H1 (cell line): ENCODE measurements around the gene MDM1. TPM values are rescaled to one million over a fixed set of nuclear protein-coding genes. Genes with fewer than 3 reads are reported as not detected.

Experiments
- CTCF ChIA-PET: fragments of 300-600 bp; sonication (Branson Sonifier 250); formaldehyde crosslinking; loops from one replicate; lab custom pipeline; 2021; ENCODE audit not compliant: partially characterized antibody; lab: Charles Lee
- POLR2A ChIA-PET: fragments of 300-600 bp; sonication (Branson Sonifier 250); formaldehyde crosslinking; loops from one replicate; lab custom pipeline; 2021; ENCODE audit warnings: inconsistent platforms; ENCODE audit not compliant: partially characterized antibody; lab: Charles Lee
- DNase-seq, 2 experiments: peaks; one replicate each; pipeline versions ENCODE4 v3.0.0 to v3.0.0-alpha.2; 2010 to 2022; ENCODE audit warnings: low spot score in 2 of 2, low read depth in 1 of 2, mixed read lengths in 1 of 2
- FAIRE-seq: peaks from 2 replicates; lab custom pipeline; 2011; peaks lifted over from hg19 to GRCh38; lab: Jason Lieb, UNC
- H2AFZ ChIP-seq: 2 replicates; pipeline ENCODE4 v1.8.1; 2012; ENCODE audit warnings: low read length, inconsistent platforms
- H2AK5ac ChIP-seq: 2 replicates; pipeline ENCODE4 v1.6.1; 2013; ENCODE audit warnings: low read depth, low read length
- H2BK120ac ChIP-seq: replicated peaks from 2 replicates; pipeline ENCODE3; 2013; ENCODE audit warnings: low read depth, low read length, inconsistent platforms
- H2BK12ac ChIP-seq: 2 replicates; pipeline ENCODE4 v1.6.1; 2013; ENCODE audit warnings: low read depth, low read length
- H2BK15ac ChIP-seq: 2 replicates; pipeline ENCODE4 v1.6.1; 2013; ENCODE audit warnings: low read length
- H2BK20ac ChIP-seq: 2 replicates; pipeline ENCODE4 v1.6.1; 2013; ENCODE audit warnings: low read length
- H2BK5ac ChIP-seq: 2 replicates; pipeline ENCODE4 v1.6.1; 2013; ENCODE audit warnings: low read depth, low read length
- H3K14ac ChIP-seq: 2 replicates; pipeline ENCODE4 v1.6.1; 2013; ENCODE audit warnings: inconsistent platforms; ENCODE audit not compliant: insufficient read length
- H3K18ac ChIP-seq: 2 replicates; pipeline ENCODE4 v1.6.1; 2013; ENCODE audit warnings: low read length; ENCODE audit errors: extremely low read depth
- H3K23ac ChIP-seq: 2 replicates; pipeline ENCODE4 v1.6.1; 2013; ENCODE audit warnings: inconsistent platforms; ENCODE audit not compliant: insufficient read length
- H3K23me2 ChIP-seq: 2 replicates; pipeline ENCODE4 v1.6.1; 2013; ENCODE audit warnings: low read depth, low read length
- H3K27ac ChIP-seq: 2 replicates; pipeline ENCODE4 v1.6.1; 2011; ENCODE audit warnings: low read depth, low read length, inconsistent platforms
- H3K27me3 ChIP-seq, 4 experiments: replicated peaks in 1 of 4; 1 replicate in 1 of 4; 2 replicates in 3 of 4; pipeline versions ENCODE4 v1.6.1 to v1.8.1; 2011 to 2013; ENCODE audit warnings: low read length in 3 of 4, mild to moderate bottlenecking in 3 of 4, inconsistent platforms in 2 of 4, mixed read lengths in 2 of 4, moderate library complexity in 1 of 4; ENCODE audit not compliant: control insufficient read depth in 3 of 4, insufficient read depth in 3 of 4; ENCODE audit errors: extremely low read depth in 1 of 4
- H3K36me3 ChIP-seq, 4 experiments: 2 replicates each; pipeline versions ENCODE4 v1.6.1 to v1.8.1; 2011 to 2013; ENCODE audit warnings: mild to moderate bottlenecking in 4 of 4, low read length in 3 of 4, moderate library complexity in 2 of 4, control low read depth in 1 of 4, inconsistent platforms in 1 of 4; ENCODE audit not compliant: insufficient read depth in 4 of 4, control insufficient read depth in 2 of 4
- H3K4ac ChIP-seq: replicated peaks from 2 replicates; pipeline ENCODE3; 2013; ENCODE audit warnings: low read length, low read depth, mixed read lengths, inconsistent platforms; ENCODE audit not compliant: insufficient read length
- H3K4me1 ChIP-seq, 4 experiments: replicated peaks in 1 of 4; 1 replicate in 1 of 4; 2 replicates in 3 of 4; pipeline versions ENCODE4 v1.6.1 to v1.8.1; 2011 to 2013; ENCODE audit warnings: low read length in 3 of 4, inconsistent platforms in 2 of 4, mixed read lengths in 1 of 4; ENCODE audit not compliant: insufficient read depth in 4 of 4, control insufficient read depth in 3 of 4
- H3K4me2 ChIP-seq, 2 experiments: 2 replicates each; pipeline versions ENCODE4 v1.6.1 to v1.8.1; 2011 to 2013; ENCODE audit warnings: low read depth in 2 of 2, low read length in 2 of 2, control low read depth in 1 of 2, inconsistent platforms in 1 of 2, mild to moderate bottlenecking in 1 of 2; ENCODE audit not compliant: insufficient read depth in 1 of 2
- H3K4me3 ChIP-seq, 4 experiments: fragments of 200-600, 300-600 bp in 1 of 4; sonication (generic), shearing (Covaris generic), sonication (Bioruptor Twin) in 1 of 4; 2 replicates each; pipeline versions ENCODE4 v1.5.1 to v1.8.1; 2011 to 2016; ENCODE audit warnings: low read length in 4 of 4, low read depth in 3 of 4, control low read depth in 2 of 4, inconsistent platforms in 2 of 4, mild to moderate bottlenecking in 2 of 4, mixed read lengths in 1 of 4, moderate library complexity in 1 of 4; ENCODE audit not compliant: insufficient read depth in 2 of 4; ENCODE audit errors: extremely low read depth in 1 of 4
- H3K56ac ChIP-seq: replicated peaks from 2 replicates; pipeline ENCODE3; 2013; ENCODE audit warnings: low read depth, mild to moderate bottlenecking, mixed read lengths, low read length, inconsistent platforms; ENCODE audit not compliant: insufficient read length
- H3K79me1 ChIP-seq: 2 replicates; pipeline ENCODE4 v1.6.1; 2013; ENCODE audit warnings: low read depth, low read length, control low read depth
- H3K79me2 ChIP-seq, 2 experiments: 2 replicates each; pipeline versions ENCODE4 v1.6.1 to v1.8.1; 2012 to 2013; ENCODE audit warnings: low read length in 2 of 2, mild to moderate bottlenecking in 2 of 2, inconsistent platforms in 1 of 2; ENCODE audit not compliant: insufficient read depth in 2 of 2, control insufficient read depth in 1 of 2
- H3K9ac ChIP-seq, 4 experiments: replicated peaks in 1 of 4; 1 replicate in 1 of 4; 2 replicates in 3 of 4; pipeline versions ENCODE4 v1.6.1 to v1.8.1; 2011 to 2013; ENCODE audit warnings: low read depth in 3 of 4, low read length in 3 of 4, control low read depth in 2 of 4, mild to moderate bottlenecking in 2 of 4, moderate library complexity in 2 of 4, inconsistent platforms in 1 of 4; ENCODE audit errors: extremely low read depth in 1 of 4
- H3K9me3 ChIP-seq, 2 experiments: 2 replicates each; pipeline versions ENCODE4 v1.6.1 to v1.8.1; 2012 to 2013; ENCODE audit warnings: mild to moderate bottlenecking in 2 of 2, moderate library complexity in 2 of 2, control low read depth in 1 of 2, inconsistent platforms in 1 of 2, low read depth in 1 of 2, low read length in 1 of 2, mixed read lengths in 1 of 2; ENCODE audit not compliant: insufficient read depth in 2 of 2
- H4K20me1 ChIP-seq, 2 experiments: replicated peaks in 1 of 2; 2 replicates each; pipeline versions ENCODE3 to v1.8.1; 2011 to 2013; ENCODE audit warnings: inconsistent platforms in 2 of 2, low read length in 2 of 2, mild to moderate bottlenecking in 1 of 2; ENCODE audit not compliant: insufficient read depth in 2 of 2, control insufficient read depth in 1 of 2
- H4K5ac ChIP-seq: 2 replicates; pipeline ENCODE4 v1.6.1; 2013; ENCODE audit warnings: low read length, low read depth, mixed read lengths, inconsistent platforms; ENCODE audit not compliant: insufficient read length
- H4K8ac ChIP-seq: 2 replicates; pipeline ENCODE4 v1.8.0; 2013; ENCODE audit warnings: mild to moderate bottlenecking, moderate library complexity, low read length, inconsistent platforms; ENCODE audit not compliant: insufficient read depth; ENCODE audit errors: extremely low read depth
- H4K91ac ChIP-seq: replicated peaks from 2 replicates; pipeline ENCODE3; 2013; ENCODE audit warnings: low read length, mixed read lengths, inconsistent platforms; ENCODE audit not compliant: insufficient read length
- WGBS, 2 experiments: shearing (Covaris generic) in 1 of 2; methylation state at CpG; one replicate each; pipeline versions ENCODE4 v1.1.6 to v1.1.7; 2013 to 2015; ENCODE audit warnings: low lambda C conversion rate in 2 of 2, mixed read lengths in 2 of 2, inconsistent platforms in 1 of 2, low coverage in 1 of 2, missing lambda C conversion rate in 1 of 2; ENCODE audit not compliant: insufficient replicate concordance in 2 of 2, insufficient coverage in 1 of 2, insufficient read length in 1 of 2; ENCODE audit errors: extremely low coverage in 1 of 2, missing lambda C conversion rate in 1 of 2; 5-methylcytosine and 5-hydroxymethylcytosine counted together
- polyA plus RNA-seq, 7 experiments: library from polyadenylated mRNA; depleted of rRNA in 3 of 7; stranded (reverse) in 5 of 7; unstranded in 2 of 7; fragments of >200 nt in 5 of 7; fragments of 200-250 nt in 2 of 7; gene quantifications; 1 replicate in 5 of 7; 2 replicates in 1 of 7; 4 replicates in 1 of 7; pipeline versions ENCODE4 v1.2.1 to v1.2.3, GENCODE V29; 2011 to 2013; ENCODE audit warnings: missing spikeins in 2 of 7, mixed read lengths in 2 of 7
- total RNA-seq: library from RNA; stranded (reverse); fragmentation: NEBNext Ultra II Directional; extraction: Animal tissue kit (Norgen Biotek cat#: 25700); gene quantifications from 2 replicates; pipeline ENCODE4 v1.2.1, GENCODE V29; 2021

Gene MDM1
- total and polyA plus RNA-seq, 2 of the 8 experiments (the other 6 are each of a cell fraction or from before 2014, with no cell fraction given): 3.1 to 10.7 TPM

- no peak overlapping the region for H4K5ac ChIP-seq
- WGBS, 2 experiments: 90% methylated on average over 4 of the region's 4 CpGs; no CpG with 5 or more reads in 1 of the 2 experiments
- H2AFZ ChIP-seq: no peak overlapping the region
- DNase-seq (no peak), FAIRE-seq (no peak)
- ChIA-PET POLR2A (no interaction called here), CTCF (interaction anchor here (1.1 to 1.7 kb wide), 2 partner anchors 43 to 68 kb away, joined by 3 to 4 read pairs; no protein-coding TSS in a partner anchor)
- no peak overlapping the region for H3K4ac ChIP-seq
- no peak overlapping the region for H3K27ac ChIP-seq
- H3K56ac ChIP-seq: no peak overlapping the region
- no peak overlapping the region for H3K4me3 ChIP-seq
- H3K79me2 ChIP-seq: no peaks in the 10 kb centered on the region
- no peak overlapping the region for H2BK12ac ChIP-seq
- no peak overlapping the region for H4K91ac ChIP-seq
- no peaks in the 10 kb centered on the region for H3K4me1 ChIP-seq
- no peak overlapping the region for H2AK5ac ChIP-seq
- H4K8ac ChIP-seq: no peak overlapping the region
- H3K4me2 ChIP-seq: no peak overlapping the region
- no peaks in the 10 kb centered on the region for H3K79me1 ChIP-seq
- no peak overlapping the region for H2BK120ac ChIP-seq
- no peak overlapping the region for H2BK5ac ChIP-seq
- H4K20me1 ChIP-seq: no peaks in the 10 kb centered on the region
- no peaks in the 10 kb centered on the region for H3K27me3 ChIP-seq
- no peak overlapping the region for H3K18ac ChIP-seq
- no peaks in the 10 kb centered on the region for H3K36me3 ChIP-seq
- H2BK15ac ChIP-seq: no peak overlapping the region
- H2BK20ac ChIP-seq: no peak overlapping the region
- H3K14ac ChIP-seq: no peak overlapping the region
- H3K9me3 ChIP-seq: no peaks in the 10 kb centered on the region
- H3K23me2 ChIP-seq: no peaks in the 10 kb centered on the region
- no peak overlapping the region for H3K23ac ChIP-seq
- H3K9ac ChIP-seq: no peak overlapping the region
These were observed 40.6 kb downstream of the MDM1 start for GRCh38 chr12:68291396-68292036.
